Motor neuron (in vitro differentiated cells): Measurements from ENCODE around the gene ATG5. TPM values are rescaled to one million over a fixed set of nuclear protein-coding genes. Genes with fewer than 3 reads are reported as not detected.

Experiments
- ATAC-seq, 8 experiments: fragments of 200-7000 bp; cut with Tn5 transposase; replicated peaks in 6 of 8; 2 replicates each; pipeline ENCODE4 v1.8.0; 2021; ENCODE audit warnings: mild to moderate bottlenecking in 8 of 8, moderate library complexity in 8 of 8
- H3K27ac ChIP-seq, 2 donors: fragments of 250-450 bp; sonication (Bioruptor Pico); 2 replicates each; pipeline ENCODE4 v1.9.0; 2021; ENCODE audit warnings: antibody characterized with exemption in 2 of 2, mild to moderate bottlenecking in 2 of 2, moderate library complexity in 1 of 2
- H3K4me1 ChIP-seq, 2 donors: fragments of 250-450 bp; sonication (Bioruptor Pico); replicated peaks in 1 of 2; 2 replicates each; pipeline ENCODE4 v1.6.1; 2021; ENCODE audit warnings: antibody characterized with exemption in 2 of 2, mild to moderate bottlenecking in 2 of 2, moderate library complexity in 1 of 2
- H3K4me3 ChIP-seq, 5 donors: fragments of 250-450 bp; sonication (Bioruptor Pico); 2 replicates each; pipeline ENCODE4 v1.9.0; 2021; ENCODE audit warnings: antibody characterized with exemption in 5 of 5, mild to moderate bottlenecking in 5 of 5, moderate library complexity in 4 of 5
- WGBS, 10 experiments: fragments of 450-650 bp; shearing (Covaris generic); methylation state at CpG; one replicate each; pipeline ENCODE4 v1.0.0; 2022; 5-methylcytosine and 5-hydroxymethylcytosine counted together
- in situ Hi-C, 9 experiments: fragments of 400-800 bp; cut with MboI; loops; one replicate each; pipeline ENCODE4 v1.15.0; 2021; ENCODE audit warnings: low sequenced_read_pairs in 9 of 9, low pct_unique_long_range_greater_than_20kb in 2 of 9; ENCODE audit not compliant: unreplicated experiment in 9 of 9
- total RNA-seq, 8 experiments: library from RNA; unstranded; fragments of 300-600 nt; gene quantifications; 2 replicates each; pipeline versions ENCODE4 v1.2.3 to v1.2.4, GENCODE V29; 2022

The ATG5 gene
- total RNA-seq, 8 experiments from 2014 or later = 19.3 to 39.2 (median 28.4) TPM

DNA sequence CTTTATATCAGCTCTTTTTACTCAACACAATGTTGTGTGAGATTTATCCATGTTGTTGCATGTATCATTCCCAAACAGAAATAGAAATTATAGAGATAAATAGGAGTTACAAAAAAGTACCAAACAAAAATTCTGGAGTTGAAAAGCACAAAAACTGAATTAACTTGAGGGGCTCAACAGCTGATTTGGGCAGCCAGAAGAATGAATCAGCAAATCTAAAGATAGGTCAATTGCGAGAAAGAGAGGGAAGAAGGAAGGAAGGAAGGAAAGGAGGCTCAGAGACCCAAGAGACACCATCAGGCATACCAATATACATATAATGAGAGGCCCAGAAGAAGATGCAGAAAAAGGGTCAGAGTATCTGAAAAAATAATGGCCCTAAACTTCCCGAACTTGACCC is 98.9 kb downstream of the ATG5 start:
- Histone ChIP-seq H3K4me1 (peaks cover 5 to 7% of the 10 kb centered on the region in 2 donors), H3K27ac (no peak overlapping the region), H3K4me3 (no peak overlapping the region)
- 58 to 100% (median 98%) methylated on average over 1 to 2 of the region's 2 CpGs for WGBS, 10 experiments
- no peak for ATAC-seq
- in situ Hi-C loops = no loop called here

DNA sequence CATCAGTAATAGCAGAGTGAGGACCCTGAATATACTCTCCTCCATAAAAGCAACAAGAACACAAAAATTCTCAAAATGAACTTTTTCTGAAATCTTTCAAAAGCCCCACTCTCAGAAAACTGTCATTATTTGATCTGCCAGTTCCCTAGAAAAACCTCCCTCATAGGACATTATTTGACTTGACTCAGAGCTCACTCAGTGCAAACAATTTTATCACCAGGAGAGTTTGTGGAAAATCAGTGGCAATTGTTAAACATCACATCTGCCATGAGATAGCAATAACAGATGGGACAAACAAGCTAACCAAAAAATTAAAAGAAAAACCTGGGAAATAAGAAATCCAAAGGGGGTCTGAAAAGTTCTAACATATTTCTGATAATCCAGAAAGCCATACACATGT is 100.0 kb downstream of the ATG5 start:
- in situ Hi-C loops = no loop called here
- ATAC-seq = no peak
- H3K4me3 ChIP-seq = no peak overlapping the region
- no peak overlapping the region for H3K27ac ChIP-seq
- peaks cover 5 to 7% of the 10 kb centered on the region in 2 donors for H3K4me1 ChIP-seq

DNA sequence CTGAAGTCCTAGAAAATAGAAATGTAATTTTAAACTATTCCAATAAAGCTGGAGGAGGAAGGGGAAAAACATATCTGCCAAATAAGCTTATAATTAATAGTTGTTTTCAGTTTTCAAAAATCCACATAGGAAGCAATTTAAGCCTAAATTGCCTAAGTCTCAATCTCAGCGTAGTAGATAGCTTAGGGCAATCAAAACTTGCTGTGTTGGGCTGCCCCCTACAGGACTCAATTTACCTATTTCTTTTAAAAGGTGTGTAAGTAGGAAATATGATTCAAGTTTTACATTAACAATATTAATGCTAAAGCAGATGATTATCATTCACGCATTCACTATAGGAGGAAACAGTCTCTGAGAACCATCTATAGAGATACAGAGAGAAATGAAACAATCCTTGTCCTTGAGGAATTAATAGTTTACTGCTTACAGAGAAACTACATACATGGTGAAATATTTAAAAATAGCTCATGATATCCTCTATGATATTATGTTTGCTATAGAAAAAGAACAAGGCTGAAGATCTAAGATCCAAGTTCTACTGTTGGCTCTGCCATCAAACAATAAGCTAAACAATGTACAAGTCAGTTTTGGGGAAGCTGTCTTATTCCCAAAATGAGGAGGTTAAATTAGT is 102.1 kb downstream of the ATG5 start:
- WGBS, 10 experiments = 0 to 60% (median 24%) methylated on average over 1 to 2 of the region's 2 CpGs; no CpG with 5 or more reads in 2 of the 10 experiments
- in situ Hi-C loops = no loop called here
- ATAC-seq = peak in 4 of 8 experiments; percentile 48 to 81 (median 64)
- no peak overlapping the region for H3K27ac ChIP-seq
- H3K4me1 ChIP-seq = no peaks in the 10 kb centered on the region
- H3K4me3 ChIP-seq = no peak overlapping the region

DNA sequence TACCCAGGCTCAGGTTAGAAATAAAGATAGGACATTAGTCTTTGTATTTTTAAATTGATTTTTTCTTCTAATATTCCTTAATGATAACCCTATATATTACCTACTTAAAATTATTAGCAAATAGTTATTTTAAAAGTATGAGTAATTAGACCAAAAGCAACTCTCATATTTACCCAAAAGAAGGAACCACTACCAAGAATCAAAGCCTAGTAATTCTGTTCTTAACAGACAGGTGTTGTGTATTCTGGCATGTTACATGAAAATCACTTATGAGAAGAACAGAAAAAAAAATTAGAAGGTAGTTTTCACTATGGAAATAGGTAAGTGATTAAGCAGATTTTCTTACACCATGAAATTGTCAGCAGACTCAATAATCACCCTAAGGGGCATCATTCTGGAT is 105.1 kb downstream of the ATG5 start:
- H3K4me3 ChIP-seq = no peak overlapping the region
- H3K4me1 ChIP-seq = no peaks in the 10 kb centered on the region
- in situ Hi-C loops = no loop called here
- ATAC-seq = no peak
- no peak overlapping the region for H3K27ac ChIP-seq

DNA sequence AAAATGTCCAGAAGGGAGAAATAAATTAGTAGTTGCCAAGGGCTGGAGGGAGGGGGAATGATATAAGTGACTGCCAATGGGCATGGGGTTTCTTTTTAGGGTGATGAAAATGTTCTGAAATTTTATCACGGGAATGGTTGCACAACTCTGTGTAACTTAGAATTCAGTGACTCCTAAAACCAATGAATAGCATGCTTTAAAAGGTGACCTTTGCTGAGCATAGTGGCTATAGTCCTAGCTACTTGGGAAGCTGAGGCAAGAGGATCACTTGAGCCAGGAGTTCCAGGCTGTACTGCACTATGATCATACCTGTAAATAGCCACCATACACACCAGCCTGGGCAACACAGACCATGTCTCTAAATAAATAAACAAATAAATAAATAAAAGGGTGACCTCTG is 109.0 kb downstream of the ATG5 start:
- in situ Hi-C loops = no loop called here
- H3K4me1 ChIP-seq = no peaks in the 10 kb centered on the region
- H3K27ac ChIP-seq = no peak overlapping the region
- WGBS, 10 experiments = 60 to 100% (median 86%) methylated on average over 1 of the region's 1 CpG; no CpG with 5 or more reads in 4 of the 10 experiments
- no peak for ATAC-seq
- no peak overlapping the region for H3K4me3 ChIP-seq

DNA sequence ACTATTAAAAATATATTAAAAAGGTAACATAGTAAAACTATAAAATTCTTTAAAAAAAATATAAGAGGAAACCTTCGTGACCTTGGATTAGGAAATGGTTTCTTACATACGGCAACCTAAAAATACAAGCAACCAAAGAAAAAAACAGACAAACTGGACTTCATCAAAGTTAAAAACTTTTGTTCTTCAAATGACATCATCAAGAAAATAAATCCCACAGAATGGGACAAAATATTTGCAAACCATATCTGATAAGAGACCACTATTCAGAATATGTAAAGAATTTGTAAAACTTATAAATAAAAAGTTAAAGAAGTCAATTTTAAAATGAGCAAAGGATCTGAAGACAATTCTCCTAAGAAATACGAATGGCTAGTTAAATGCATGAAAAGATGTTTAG is 110.0 kb downstream of the ATG5 start:
- WGBS, 10 experiments = 81 to 100% (median 95%) methylated on average over 2 to 3 of the region's 3 CpGs
- in situ Hi-C loops = no loop called here
- no peak for ATAC-seq
- Histone ChIP-seq H3K4me1 (no peaks in the 10 kb centered on the region), H3K4me3 (no peak overlapping the region), H3K27ac (no peak overlapping the region)

DNA sequence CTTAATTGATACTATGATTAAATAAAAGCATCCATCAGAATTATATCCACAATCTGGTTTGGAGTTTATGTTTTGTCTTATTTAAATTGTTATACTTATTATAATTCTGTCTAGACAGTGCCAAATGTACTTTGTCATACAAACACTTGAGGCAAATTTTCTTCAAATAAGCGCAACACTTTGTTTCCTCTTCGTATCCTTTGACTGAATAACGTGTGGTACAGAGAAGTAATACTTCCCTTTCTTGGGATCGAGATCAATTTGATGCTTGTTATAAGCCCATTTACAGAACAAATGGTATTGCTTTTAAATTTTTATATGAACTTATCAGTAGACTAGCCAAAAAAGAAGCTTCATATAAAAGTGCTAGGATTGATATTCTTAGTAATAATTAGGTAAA is 111.0 kb downstream of the ATG5 start:
- in situ Hi-C loops = no loop called here
- Histone ChIP-seq H3K27ac (no peak overlapping the region), H3K4me1 (no peaks in the 10 kb centered on the region), H3K4me3 (no peak overlapping the region)
- 82 to 100% (median 94%) methylated on average over 2 to 4 of the region's 4 CpGs for WGBS, 10 experiments
- no peak for ATAC-seq

DNA sequence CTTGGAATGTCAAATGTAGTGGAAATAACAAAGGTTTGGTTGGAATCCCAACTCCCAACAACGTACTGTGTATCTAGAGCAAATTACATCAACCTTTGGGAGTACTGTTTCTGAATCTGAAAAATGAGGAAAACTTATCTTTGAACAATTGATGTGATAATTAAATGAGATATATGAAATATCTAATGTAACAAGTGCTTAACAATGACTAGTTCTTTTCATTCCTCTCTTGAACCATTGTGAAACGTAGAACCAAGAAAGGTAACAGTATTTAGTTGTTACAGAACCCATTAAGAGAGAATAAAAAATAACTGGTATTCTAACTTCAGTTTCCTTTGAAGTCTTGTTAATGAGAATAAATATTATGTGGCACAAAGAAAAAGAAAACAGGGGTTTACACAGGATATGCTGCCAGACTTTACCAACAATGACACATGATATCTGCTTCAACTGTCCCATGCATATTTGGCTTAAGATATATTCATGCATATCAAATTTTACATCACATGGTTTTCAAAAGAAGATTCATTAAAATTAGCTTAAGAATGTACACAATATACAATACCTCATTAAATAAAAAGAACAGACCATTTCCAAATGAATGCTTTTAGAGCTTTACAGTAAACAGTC is 111.8 kb downstream of the ATG5 start:
- H3K4me3 ChIP-seq = no peak overlapping the region
- WGBS, 10 experiments = 79 to 100% (median 100%) methylated on average over 2 of the region's 2 CpGs; no CpG with 5 or more reads in 1 of the 10 experiments
- in situ Hi-C loops = no loop called here
- no peak overlapping the region for H3K27ac ChIP-seq
- H3K4me1 ChIP-seq = no peaks in the 10 kb centered on the region
- ATAC-seq = peak in 2 of 8 experiments; percentile 50 to 57

DNA sequence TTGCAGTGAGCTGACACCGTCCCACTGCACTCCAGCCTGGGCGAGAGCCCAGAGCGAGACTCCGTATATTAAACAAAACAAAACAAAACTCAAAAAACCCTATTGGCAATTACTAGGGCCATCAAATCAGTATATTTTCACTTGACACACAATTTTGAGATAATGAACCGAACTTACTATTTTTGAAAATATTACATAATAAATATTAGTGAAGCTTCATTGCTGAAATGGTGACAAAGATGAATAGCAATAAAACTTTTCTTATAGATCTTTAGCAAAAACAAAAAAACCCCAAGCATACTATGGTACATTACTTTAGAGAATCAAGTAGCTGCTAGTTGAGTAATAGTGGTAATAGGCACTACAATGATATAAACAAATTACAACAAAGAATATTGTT is 113.0 kb downstream of the ATG5 start:
- 95 to 100% (median 100%) methylated on average over 1 to 5 of the region's 5 CpGs; no CpG with 5 or more reads in 3 of the 10 experiments for WGBS, 10 experiments
- no peak for ATAC-seq
- H3K4me3 ChIP-seq = no peak overlapping the region
- H3K4me1 ChIP-seq = no peaks in the 10 kb centered on the region
- in situ Hi-C loops = no loop called here
- H3K27ac ChIP-seq = no peak overlapping the region

DNA sequence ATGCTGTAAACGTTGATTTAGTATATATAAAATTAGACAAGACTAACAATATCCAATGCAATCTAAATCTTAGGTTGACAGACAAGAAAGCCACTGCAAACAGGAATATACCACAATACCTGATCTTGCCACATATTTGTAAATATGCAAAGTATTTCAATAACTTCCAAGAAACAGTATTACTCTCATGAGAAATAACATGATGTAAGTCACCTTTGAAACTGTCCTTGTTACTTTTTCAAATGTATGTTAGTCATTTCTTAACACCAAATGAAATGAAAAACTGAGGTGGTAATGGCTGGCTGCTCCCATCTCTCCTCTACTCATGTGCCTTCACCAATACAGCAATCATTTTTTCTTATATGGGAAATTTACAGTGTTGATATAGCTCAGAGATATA is 118.7 kb downstream of the ATG5 start:
- in situ Hi-C loops = no loop called here
- ATAC-seq = no peak
- Histone ChIP-seq H3K27ac (no peak overlapping the region), H3K4me1 (no peaks in the 10 kb centered on the region), H3K4me3 (no peak overlapping the region)
- WGBS, 10 experiments = 56 to 100% (median 91%) methylated on average over 1 of the region's 1 CpG; no CpG with 5 or more reads in 1 of the 10 experiments

DNA sequence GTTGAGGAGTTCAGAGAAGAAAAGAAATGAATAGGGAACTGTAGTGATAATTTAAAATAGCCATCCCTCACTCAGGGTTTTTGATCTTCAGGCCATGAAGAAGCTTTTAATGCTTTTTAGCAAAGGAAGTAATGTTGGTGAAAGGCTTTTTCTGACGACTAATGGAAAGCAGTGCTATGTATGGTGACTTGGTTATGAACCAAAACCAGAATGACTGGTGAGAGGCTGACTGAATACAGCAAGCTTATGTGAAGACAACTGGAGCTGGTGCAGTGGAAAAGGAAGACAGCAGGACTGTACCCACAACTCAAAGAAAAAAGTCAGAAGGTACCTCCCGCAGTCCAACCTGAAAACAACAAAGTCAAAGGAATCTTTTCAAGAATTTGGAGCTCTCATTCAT is 120.6 kb downstream of the ATG5 start:
- Histone ChIP-seq H3K4me1 (no peaks in the 10 kb centered on the region), H3K27ac (no peak overlapping the region), H3K4me3 (no peak overlapping the region)
- ATAC-seq = no peak
- WGBS, 10 experiments = 57 to 100% (median 68%) methylated on average over 1 to 2 of the region's 2 CpGs; no CpG with 5 or more reads in 1 of the 10 experiments
- in situ Hi-C loops = no loop called here

DNA sequence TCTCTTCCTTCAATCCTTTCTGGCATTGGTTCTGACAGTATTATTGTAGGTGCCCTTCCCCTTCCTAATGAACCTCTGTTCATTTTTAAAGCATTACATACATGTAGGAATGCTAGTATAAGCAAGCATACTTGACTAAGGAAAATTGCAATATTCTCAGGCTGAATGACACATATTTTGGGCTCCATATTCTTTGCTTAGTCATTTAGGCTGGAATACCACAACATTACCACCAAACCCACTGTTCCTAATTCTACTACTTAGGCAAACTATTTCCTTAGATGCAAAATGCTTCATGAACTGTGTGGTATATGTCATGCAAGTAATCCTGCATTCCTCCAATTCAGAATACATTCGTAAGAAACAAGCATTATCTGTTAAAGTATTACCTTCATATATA is 125.6 kb downstream of the ATG5 start:
- in situ Hi-C loops = no loop called here
- H3K27ac ChIP-seq = no peak overlapping the region
- H3K4me3 ChIP-seq = no peak overlapping the region
- WGBS, 10 experiments = 0 to 100% (median 80%) methylated on average over 1 of the region's 1 CpG; no CpG with 5 or more reads in 3 of the 10 experiments
- ATAC-seq = peak in 2 of 8 experiments; percentile 39 to 63
- H3K4me1 ChIP-seq = no peaks in the 10 kb centered on the region

DNA sequence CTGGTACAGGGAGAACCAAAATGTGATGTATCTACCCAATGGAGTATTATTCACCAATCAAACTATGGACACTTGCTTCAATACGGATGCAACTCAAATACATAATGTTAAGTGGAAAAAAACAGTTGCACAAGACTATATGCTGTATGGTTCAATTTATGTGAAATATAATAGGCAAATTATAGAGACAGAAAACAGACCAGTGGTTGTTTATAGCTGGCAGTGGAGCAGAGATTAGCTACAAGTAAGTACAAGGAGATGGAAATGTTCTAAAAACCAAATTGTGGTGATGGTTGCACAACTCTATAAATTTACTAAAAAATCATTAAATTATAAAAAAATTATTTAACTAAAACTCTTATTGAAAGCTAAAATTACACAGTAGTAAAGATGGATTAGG is 126.2 kb downstream of the ATG5 start:
- WGBS, 10 experiments = 71 to 100% (median 100%) methylated on average over 1 of the region's 1 CpG; no CpG with 5 or more reads in 2 of the 10 experiments
- Histone ChIP-seq H3K27ac (no peak overlapping the region), H3K4me1 (peaks cover 0 to 2% of the 10 kb centered on the region in 2 donors), H3K4me3 (no peak overlapping the region)
- in situ Hi-C loops = no loop called here
- ATAC-seq = no peak

DNA sequence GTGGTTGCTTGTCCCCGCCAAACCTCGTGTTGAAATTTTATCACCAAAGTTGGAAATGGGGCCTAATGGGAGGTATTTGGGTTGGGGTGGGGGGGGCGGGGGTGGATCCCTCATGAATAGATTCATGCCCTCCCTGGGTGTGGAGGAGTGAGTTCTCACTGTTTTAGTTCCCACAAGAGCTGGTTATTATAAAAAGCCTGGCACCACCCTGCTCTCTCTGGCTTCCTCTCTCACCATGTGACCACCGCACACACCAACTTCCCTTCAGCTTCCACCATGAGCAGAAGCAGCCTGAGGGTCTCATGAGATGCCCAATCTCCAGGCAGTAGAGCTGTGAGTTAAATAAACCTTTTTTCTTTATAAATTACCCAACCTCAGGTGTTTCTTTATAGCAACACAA is 128.1 kb downstream of the ATG5 start:
- Histone ChIP-seq H3K27ac (no peak overlapping the region), H3K4me1 (peaks cover 0 to 18% of the 10 kb centered on the region in 2 donors), H3K4me3 (no peak overlapping the region)
- ATAC-seq = peak in 3 of 8 experiments; percentile 45 to 81 (median 70)
- in situ Hi-C loops = no loop called here
- WGBS, 10 experiments = 88 to 100% (median 100%) methylated on average over 1 to 4 of the region's 4 CpGs; no CpG with 5 or more reads in 6 of the 10 experiments
